SU-DHL-6 (cell line): Measurements from ENCODE around the gene MEGF10.

Source experiments
- H2AFZ ChIP-seq: fragments of 200-600 bp; sonication (generic); 2 replicates; pipeline ENCODE4 v1.6.1; 2014; ENCODE audit warnings: low read depth, mild to moderate bottlenecking, moderate library complexity, mixed read lengths, antibody characterized with exemption, low read length; ENCODE audit not compliant: severe bottlenecking
- H3F3A ChIP-seq: fragments of 200-600 bp; shearing (Covaris generic); 2 replicates; pipeline ENCODE4 v1.6.0; 2016; ENCODE audit warnings: antibody characterized with exemption, mild to moderate bottlenecking; ENCODE audit not compliant: insufficient read depth
- H3K27ac ChIP-seq: fragments of 200-600 bp; sonication (generic); 2 replicates; pipeline ENCODE4 v1.5.1; 2016; ENCODE audit warnings: low read depth, mild to moderate bottlenecking, low read length, moderate library complexity, mixed read lengths
- H3K27me3 ChIP-seq: fragments of 200-600 bp; sonication (generic), shearing (Covaris generic); 2 replicates; pipeline ENCODE4 v1.6.0; 2014; ENCODE audit warnings: mild to moderate bottlenecking, low read length
- H3K36me3 ChIP-seq: fragments of 200-600 bp; sonication (generic); 2 replicates; pipeline ENCODE4 v1.6.1; 2014; ENCODE audit warnings: mild to moderate bottlenecking, low read length, mixed read lengths
- H3K4me2 ChIP-seq: fragments of 300-600, 200-600 bp; shearing (Covaris generic), sonication (generic); 2 replicates; pipeline ENCODE4 v1.6.0; 2014; ENCODE audit warnings: low read length, low read depth, mild to moderate bottlenecking; ENCODE audit not compliant: poor library complexity, severe bottlenecking
- H3K4me3 ChIP-seq: fragments of 200-600 bp; sonication (generic); 2 replicates; pipeline ENCODE4 v1.5.1; 2014; ENCODE audit warnings: antibody characterized with exemption, low read length, mild to moderate bottlenecking, mixed read lengths; ENCODE audit not compliant: insufficient read depth, poor library complexity, severe bottlenecking
- H3K79me2 ChIP-seq: fragments of 200-600 bp; sonication (generic); 2 replicates; pipeline ENCODE4 v1.6.1; 2014; ENCODE audit warnings: mild to moderate bottlenecking, low read length, moderate library complexity; ENCODE audit not compliant: insufficient read depth
- H3K9ac ChIP-seq: fragments of 200-600 bp; sonication (generic); 2 replicates; pipeline ENCODE4 v1.7.0; 2014; ENCODE audit warnings: mild to moderate bottlenecking, low read length
- H3K9me2 ChIP-seq: fragments of 200-600 bp; sonication (generic); replicated peaks from 2 replicates; pipeline ENCODE4 v1.6.1; 2014; ENCODE audit warnings: low read length; ENCODE audit not compliant: insufficient read depth
- H3K9me3 ChIP-seq: fragments of 200-600 bp; sonication (generic); 2 replicates; pipeline ENCODE4 v1.6.1; 2014; ENCODE audit warnings: low read length, mixed read lengths; ENCODE audit not compliant: insufficient read depth
- H4K20me1 ChIP-seq: fragments of 200-600 bp; sonication (generic); 2 replicates; pipeline ENCODE4 v1.6.1; 2014; ENCODE audit warnings: low read depth, mild to moderate bottlenecking, antibody characterized with exemption, low read length, moderate library complexity, mixed read lengths
- EZH2phosphoT487 ChIP-seq: fragments of 200-600 bp; sonication (generic), shearing (Covaris generic); conservative IDR thresholded peaks from 2 replicates; pipeline ENCODE4 v1.6.1; 2018; ENCODE audit warnings: mild to moderate bottlenecking, antibody characterized with exemption, low read length, moderate library complexity, mixed read lengths
- TF ChIP-seq, protein P1 (sequence below): fragments of 200-600 bp; sonication (generic); IDR thresholded peaks from one replicate; pipeline ENCODE4 v1.5.1; 2017; ENCODE audit warnings: antibody characterized with exemption, mild to moderate bottlenecking, low read length, moderate library complexity; ENCODE audit not compliant: insufficient read depth, poor library complexity, severe bottlenecking

MEGF10 gene

DNA sequence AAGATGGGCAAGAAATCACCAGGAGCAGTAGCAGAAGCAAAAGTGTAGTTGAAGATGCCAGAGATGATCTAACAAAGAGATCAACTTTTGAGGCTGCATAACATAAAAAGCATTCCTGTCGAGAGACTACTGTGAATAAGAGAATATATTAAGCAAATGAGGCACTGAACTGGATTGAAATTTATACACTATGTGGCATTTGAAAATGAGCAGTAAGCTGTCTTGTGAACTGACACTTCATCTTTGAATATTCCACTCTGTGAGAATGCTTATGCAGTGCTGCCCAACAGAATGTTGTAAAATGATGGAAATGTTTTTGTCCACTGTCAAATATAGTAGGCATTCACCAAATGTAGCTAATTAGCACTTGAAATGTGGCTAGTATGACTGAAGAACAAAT lies 208.0 kb downstream of the MEGF10 start:
- Histone ChIP-seq H3K27me3 (no peaks in the 10 kb centered on the region), H2AFZ (no peak overlapping the region), H3K9me2 (no peaks in the 10 kb centered on the region), H3K9me3 (no peaks in the 10 kb centered on the region), H4K20me1 (no peaks in the 10 kb centered on the region), H3K4me2 (no peak overlapping the region), H3K27ac (no peak overlapping the region), H3F3A (no peaks in the 10 kb centered on the region), H3K9ac (no peak overlapping the region), H3K4me3 (no peak overlapping the region), H3K79me2 (no peaks in the 10 kb centered on the region), H3K36me3 (no peaks in the 10 kb centered on the region)
- TF ChIP-seq, protein P1, sequence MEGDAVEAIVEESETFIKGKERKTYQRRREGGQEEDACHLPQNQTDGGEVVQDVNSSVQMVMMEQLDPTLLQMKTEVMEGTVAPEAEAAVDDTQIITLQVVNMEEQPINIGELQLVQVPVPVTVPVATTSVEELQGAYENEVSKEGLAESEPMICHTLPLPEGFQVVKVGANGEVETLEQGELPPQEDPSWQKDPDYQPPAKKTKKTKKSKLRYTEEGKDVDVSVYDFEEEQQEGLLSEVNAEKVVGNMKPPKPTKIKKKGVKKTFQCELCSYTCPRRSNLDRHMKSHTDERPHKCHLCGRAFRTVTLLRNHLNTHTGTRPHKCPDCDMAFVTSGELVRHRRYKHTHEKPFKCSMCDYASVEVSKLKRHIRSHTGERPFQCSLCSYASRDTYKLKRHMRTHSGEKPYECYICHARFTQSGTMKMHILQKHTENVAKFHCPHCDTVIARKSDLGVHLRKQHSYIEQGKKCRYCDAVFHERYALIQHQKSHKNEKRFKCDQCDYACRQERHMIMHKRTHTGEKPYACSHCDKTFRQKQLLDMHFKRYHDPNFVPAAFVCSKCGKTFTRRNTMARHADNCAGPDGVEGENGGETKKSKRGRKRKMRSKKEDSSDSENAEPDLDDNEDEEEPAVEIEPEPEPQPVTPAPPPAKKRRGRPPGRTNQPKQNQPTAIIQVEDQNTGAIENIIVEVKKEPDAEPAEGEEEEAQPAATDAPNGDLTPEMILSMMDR: no peak
- no peak for TF ChIP-seq EZH2phosphoT487

DNA sequence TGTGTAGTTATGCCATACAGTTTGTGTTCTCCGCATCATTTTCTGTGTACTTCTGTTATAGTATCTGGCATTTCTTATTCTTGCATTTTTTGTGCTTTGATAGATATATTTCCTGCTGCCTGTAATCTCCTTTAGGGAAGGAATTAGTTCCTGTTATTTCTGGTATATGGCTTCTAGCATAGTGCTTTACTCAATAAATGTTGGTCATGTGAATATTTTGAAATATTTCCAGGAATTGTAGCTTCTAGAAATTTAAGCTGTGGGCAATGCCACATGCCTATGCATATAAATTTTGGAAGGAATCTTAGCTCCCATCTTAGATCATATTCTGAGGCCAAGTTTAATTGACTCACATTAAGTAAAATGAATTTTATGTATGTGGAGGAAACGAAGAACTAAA lies 215.3 kb downstream of the MEGF10 start:
- Histone ChIP-seq H3K27me3 (no peaks in the 10 kb centered on the region), H3K79me2 (no peaks in the 10 kb centered on the region), H3K4me3 (no peak overlapping the region), H3F3A (no peaks in the 10 kb centered on the region), H3K4me2 (no peak overlapping the region), H4K20me1 (no peaks in the 10 kb centered on the region), H3K36me3 (no peaks in the 10 kb centered on the region), H3K9me2 (no peaks in the 10 kb centered on the region), H3K9ac (no peak overlapping the region), H3K27ac (no peak overlapping the region), H2AFZ (no peak overlapping the region), H3K9me3 (no peaks in the 10 kb centered on the region)
- TF ChIP-seq, protein P1: no peak
- no peak for TF ChIP-seq EZH2phosphoT487

DNA sequence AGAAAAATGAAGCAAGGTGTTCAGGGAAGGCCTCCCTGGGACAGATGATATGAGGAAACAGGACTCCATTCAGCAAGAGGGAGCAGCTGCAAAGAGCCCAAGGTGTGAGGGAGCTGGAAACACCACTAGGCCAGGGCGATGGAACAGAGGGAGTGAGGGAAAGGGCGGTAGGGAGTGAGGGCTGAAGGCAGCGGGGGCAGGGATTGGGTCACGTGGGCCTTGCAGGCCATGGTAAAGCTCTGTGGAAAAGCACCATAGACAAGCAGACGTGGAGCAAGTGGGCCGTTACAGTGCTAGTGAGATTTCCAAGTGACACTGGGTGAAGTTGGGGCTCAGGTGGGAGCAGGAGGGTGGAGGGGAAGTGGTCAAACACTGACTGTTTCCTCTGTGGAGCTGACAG lies 216.0 kb downstream of the MEGF10 start:
- Histone ChIP-seq H4K20me1 (no peaks in the 10 kb centered on the region), H3K9ac (no peak overlapping the region), H2AFZ (no peak overlapping the region), H3K4me2 (no peak overlapping the region), H3K27ac (no peak overlapping the region), H3K79me2 (no peaks in the 10 kb centered on the region), H3K27me3 (no peaks in the 10 kb centered on the region), H3K36me3 (no peaks in the 10 kb centered on the region), H3K9me3 (no peaks in the 10 kb centered on the region), H3K9me2 (no peaks in the 10 kb centered on the region), H3F3A (no peaks in the 10 kb centered on the region), H3K4me3 (no peak overlapping the region)
- no peak for TF ChIP-seq EZH2phosphoT487
- TF ChIP-seq, protein P1: no peak
